Measurements from ENCODE around the gene INPP5A. TPM values are rescaled to one million over a fixed set of nuclear protein-coding genes. Genes with fewer than 3 reads are reported as not detected.

INPP5A gene
- total and polyA plus RNA-seq, 4 donors: 12.4 to 39.9 (median 28.2) TPM

DNA sequence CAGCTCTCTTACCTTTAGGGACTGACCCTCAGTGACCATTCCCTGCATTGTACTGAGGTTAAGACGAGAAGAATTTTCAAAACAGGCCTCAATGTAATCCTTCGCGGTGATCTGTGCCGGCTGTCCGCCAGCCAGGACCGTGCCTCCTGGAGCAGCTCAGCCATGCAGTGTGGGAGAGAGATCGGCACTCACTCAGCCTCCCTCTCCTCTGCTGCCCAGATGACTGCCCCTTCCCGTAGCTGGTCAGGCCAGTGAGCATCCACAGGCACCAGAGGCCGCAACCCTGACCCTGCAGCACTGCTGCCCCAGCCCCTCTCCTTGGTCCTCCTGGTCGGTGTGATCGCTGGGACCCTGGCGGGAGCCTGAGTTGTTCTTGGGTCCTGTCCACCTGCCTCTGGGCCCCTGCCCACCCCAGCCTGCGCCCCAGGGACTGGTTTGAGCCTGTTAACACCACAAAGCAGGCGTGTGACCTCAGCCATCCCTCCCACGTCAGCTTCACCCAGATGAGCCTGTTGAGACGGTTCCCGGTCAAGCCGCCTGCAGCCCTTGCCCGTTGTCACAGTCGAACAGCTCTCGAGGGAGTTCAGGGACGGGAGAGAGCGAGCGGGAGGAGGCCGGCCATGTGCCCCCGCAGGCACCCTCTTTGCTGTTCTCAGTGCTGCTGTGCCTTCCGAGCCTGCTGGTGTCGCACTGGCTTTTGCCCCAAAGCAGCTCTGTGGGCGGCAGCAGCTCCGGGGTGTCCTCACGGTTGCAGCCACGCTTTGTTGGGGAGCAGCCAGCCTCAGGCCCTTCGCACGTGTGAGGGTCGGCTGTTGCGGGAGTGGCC lies 211.2 kb downstream of the INPP5A start:
- TF ChIP-seq CTCF (IDR thresholded peaks at IDR 0.05; ENCODE audit: control extremely low read depth, extremely low read depth): no peak
- ATAC-seq (ENCODE audit: insufficient read depth, low FRiP score) (no peak), DNase-seq (no peak)
- Histone ChIP-seq H3K9me3 (ENCODE audit: control insufficient read depth in 4 of 4, insufficient read depth in 3 of 4, low read length in 3 of 4) (no peaks in the 10 kb centered on the region), H3K9ac (ENCODE audit: insufficient read depth in 1 of 2, low read length in 2 of 2) (no peak overlapping the region), H3K27ac (ENCODE audit: low read depth in 1 of 2, low read length in 1 of 2) (no peak overlapping the region), H3K4me1 (ENCODE audit: control insufficient read depth in 5 of 5, insufficient read depth in 5 of 5, low read length in 5 of 5) (no peaks in the 10 kb centered on the region), H3K36me3 (ENCODE audit: control insufficient read depth in 4 of 4, insufficient read depth in 4 of 4, low read length in 4 of 4) (peaks cover 0 to 23% (median under 1%) of the 10 kb centered on the region in 4 donors), H3K4me3 (no peak overlapping the region), H3K27me3 (ENCODE audit: control insufficient read depth in 3 of 3, insufficient read depth in 3 of 3, low read length in 2 of 3) (no peaks in the 10 kb centered on the region)
- 94 to 96% methylated on average over 36 of the region's 36 CpGs for WGBS, 2 donors

- WGBS, 2 donors: 92 to 97% methylated on average over 22 of the region's 22 CpGs
- no peak for DNase-seq
- H3K27ac ChIP-seq (ENCODE audit: low read depth in 1 of 2, low read length in 1 of 2): no peak overlapping the region
- H3K9me3 ChIP-seq (ENCODE audit: control insufficient read depth in 4 of 4, insufficient read depth in 3 of 4, low read length in 3 of 4): no peaks in the 10 kb centered on the region
- H3K36me3 ChIP-seq (ENCODE audit: control insufficient read depth in 4 of 4, insufficient read depth in 4 of 4, low read length in 4 of 4): peaks cover 0 to 28% (median 3%) of the 10 kb centered on the region in 4 donors
- H3K27me3 ChIP-seq (ENCODE audit: control insufficient read depth in 3 of 3, insufficient read depth in 3 of 3, low read length in 2 of 3): no peaks in the 10 kb centered on the region
- H3K4me1 ChIP-seq (ENCODE audit: control insufficient read depth in 5 of 5, insufficient read depth in 5 of 5, low read length in 5 of 5): no peaks in the 10 kb centered on the region
- no peak overlapping the region for H3K9ac ChIP-seq (ENCODE audit: insufficient read depth in 1 of 2, low read length in 2 of 2)
- H3K4me3 ChIP-seq: no peak overlapping the region
- ATAC-seq (ENCODE audit: insufficient read depth, low FRiP score): no peak
- TF ChIP-seq CTCF (IDR thresholded peaks at IDR 0.05; ENCODE audit: control extremely low read depth, extremely low read depth): no peak
Measured at GRCh38 chr10:132749371-132749795, 211.8 kb downstream of the INPP5A start.

DNA sequence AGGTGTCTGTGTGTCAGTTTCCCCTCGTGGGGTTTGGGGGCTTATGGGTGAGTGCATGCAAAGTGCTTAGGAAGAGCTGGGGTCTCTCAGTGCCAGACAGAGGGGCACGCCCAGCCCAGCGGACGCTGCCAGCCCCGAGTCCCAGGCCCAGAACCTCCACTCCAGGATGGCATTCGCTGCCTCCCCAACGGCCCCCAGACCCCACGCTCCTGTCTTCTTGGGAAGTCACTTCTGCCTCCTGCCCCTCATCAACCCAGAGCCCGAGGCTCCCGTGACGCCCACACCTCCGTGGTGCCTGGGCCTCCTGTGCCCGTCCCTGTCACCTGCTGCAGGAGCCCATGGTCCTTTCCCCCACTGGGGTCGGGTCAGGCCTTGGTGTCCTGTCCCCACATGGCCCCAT lies 213.3 kb downstream of the INPP5A start:
- ATAC-seq (ENCODE audit: insufficient read depth, low FRiP score) (no peak), DNase-seq (no peak)
- Histone ChIP-seq H3K36me3 (ENCODE audit: control insufficient read depth in 4 of 4, insufficient read depth in 4 of 4, low read length in 4 of 4) (peaks cover 0 to 34% (median 10%) of the 10 kb centered on the region in 4 donors), H3K27me3 (ENCODE audit: control insufficient read depth in 3 of 3, insufficient read depth in 3 of 3, low read length in 2 of 3) (no peaks in the 10 kb centered on the region), H3K9me3 (ENCODE audit: control insufficient read depth in 4 of 4, insufficient read depth in 3 of 4, low read length in 3 of 4) (peaks cover 0 to under 1% (median 0%) of the 10 kb centered on the region in 4 donors), H3K4me1 (ENCODE audit: control insufficient read depth in 5 of 5, insufficient read depth in 5 of 5, low read length in 5 of 5) (no peaks in the 10 kb centered on the region), H3K27ac (ENCODE audit: low read depth in 1 of 2, low read length in 1 of 2) (no peak overlapping the region), H3K4me3 (no peak overlapping the region), H3K9ac (ENCODE audit: insufficient read depth in 1 of 2, low read length in 2 of 2) (no peak overlapping the region)
- no peak for TF ChIP-seq CTCF (IDR thresholded peaks at IDR 0.05; ENCODE audit: control extremely low read depth, extremely low read depth)
- 93 to 96% methylated on average over 14 of the region's 14 CpGs for WGBS, 2 donors
